H1 (cell line): Measurements from ENCODE around the gene KBTBD2. TPM values are rescaled to one million over a fixed set of nuclear protein-coding genes. Genes with fewer than 3 reads are reported as not detected.

Source experiments
- CTCF ChIA-PET: fragments of 300-600 bp; sonication (Branson Sonifier 250); formaldehyde crosslinking; loops from one replicate; lab custom pipeline; 2021; ENCODE audit not compliant: partially characterized antibody; lab: Charles Lee
- POLR2A ChIA-PET: fragments of 300-600 bp; sonication (Branson Sonifier 250); formaldehyde crosslinking; loops from one replicate; lab custom pipeline; 2021; ENCODE audit warnings: inconsistent platforms; ENCODE audit not compliant: partially characterized antibody; lab: Charles Lee
- DNase-seq, 2 experiments: peaks; one replicate each; pipeline versions ENCODE4 v3.0.0 to v3.0.0-alpha.2; 2010 to 2022; ENCODE audit warnings: low spot score in 2 of 2, low read depth in 1 of 2, mixed read lengths in 1 of 2
- FAIRE-seq: peaks from 2 replicates; lab custom pipeline; 2011; peaks lifted over from hg19 to GRCh38; lab: Jason Lieb, UNC
- H2AFZ ChIP-seq: 2 replicates; pipeline ENCODE4 v1.8.1; 2012; ENCODE audit warnings: low read length, inconsistent platforms
- H2AK5ac ChIP-seq: 2 replicates; pipeline ENCODE4 v1.6.1; 2013; ENCODE audit warnings: low read depth, low read length
- H2BK120ac ChIP-seq: replicated peaks from 2 replicates; pipeline ENCODE3; 2013; ENCODE audit warnings: low read depth, low read length, inconsistent platforms
- H2BK12ac ChIP-seq: 2 replicates; pipeline ENCODE4 v1.6.1; 2013; ENCODE audit warnings: low read depth, low read length
- H2BK15ac ChIP-seq: 2 replicates; pipeline ENCODE4 v1.6.1; 2013; ENCODE audit warnings: low read length
- H2BK20ac ChIP-seq: 2 replicates; pipeline ENCODE4 v1.6.1; 2013; ENCODE audit warnings: low read length
- H2BK5ac ChIP-seq: 2 replicates; pipeline ENCODE4 v1.6.1; 2013; ENCODE audit warnings: low read depth, low read length
- H3K14ac ChIP-seq: 2 replicates; pipeline ENCODE4 v1.6.1; 2013; ENCODE audit warnings: inconsistent platforms; ENCODE audit not compliant: insufficient read length
- H3K18ac ChIP-seq: 2 replicates; pipeline ENCODE4 v1.6.1; 2013; ENCODE audit warnings: low read length; ENCODE audit errors: extremely low read depth
- H3K23ac ChIP-seq: 2 replicates; pipeline ENCODE4 v1.6.1; 2013; ENCODE audit warnings: inconsistent platforms; ENCODE audit not compliant: insufficient read length
- H3K23me2 ChIP-seq: 2 replicates; pipeline ENCODE4 v1.6.1; 2013; ENCODE audit warnings: low read depth, low read length
- H3K27ac ChIP-seq: 2 replicates; pipeline ENCODE4 v1.6.1; 2011; ENCODE audit warnings: low read depth, low read length, inconsistent platforms
- H3K27me3 ChIP-seq, 4 experiments: replicated peaks in 1 of 4; 1 replicate in 1 of 4; 2 replicates in 3 of 4; pipeline versions ENCODE4 v1.6.1 to v1.8.1; 2011 to 2013; ENCODE audit warnings: low read length in 3 of 4, mild to moderate bottlenecking in 3 of 4, inconsistent platforms in 2 of 4, mixed read lengths in 2 of 4, moderate library complexity in 1 of 4; ENCODE audit not compliant: control insufficient read depth in 3 of 4, insufficient read depth in 3 of 4; ENCODE audit errors: extremely low read depth in 1 of 4
- H3K36me3 ChIP-seq, 4 experiments: 2 replicates each; pipeline versions ENCODE4 v1.6.1 to v1.8.1; 2011 to 2013; ENCODE audit warnings: mild to moderate bottlenecking in 4 of 4, low read length in 3 of 4, moderate library complexity in 2 of 4, control low read depth in 1 of 4, inconsistent platforms in 1 of 4; ENCODE audit not compliant: insufficient read depth in 4 of 4, control insufficient read depth in 2 of 4
- H3K4ac ChIP-seq: replicated peaks from 2 replicates; pipeline ENCODE3; 2013; ENCODE audit warnings: low read length, low read depth, mixed read lengths, inconsistent platforms; ENCODE audit not compliant: insufficient read length
- H3K4me1 ChIP-seq, 4 experiments: replicated peaks in 1 of 4; 1 replicate in 1 of 4; 2 replicates in 3 of 4; pipeline versions ENCODE4 v1.6.1 to v1.8.1; 2011 to 2013; ENCODE audit warnings: low read length in 3 of 4, inconsistent platforms in 2 of 4, mixed read lengths in 1 of 4; ENCODE audit not compliant: insufficient read depth in 4 of 4, control insufficient read depth in 3 of 4
- H3K4me2 ChIP-seq, 2 experiments: 2 replicates each; pipeline versions ENCODE4 v1.6.1 to v1.8.1; 2011 to 2013; ENCODE audit warnings: low read depth in 2 of 2, low read length in 2 of 2, control low read depth in 1 of 2, inconsistent platforms in 1 of 2, mild to moderate bottlenecking in 1 of 2; ENCODE audit not compliant: insufficient read depth in 1 of 2
- H3K4me3 ChIP-seq, 4 experiments: fragments of 200-600, 300-600 bp in 1 of 4; sonication (generic), shearing (Covaris generic), sonication (Bioruptor Twin) in 1 of 4; 2 replicates each; pipeline versions ENCODE4 v1.5.1 to v1.8.1; 2011 to 2016; ENCODE audit warnings: low read length in 4 of 4, low read depth in 3 of 4, control low read depth in 2 of 4, inconsistent platforms in 2 of 4, mild to moderate bottlenecking in 2 of 4, mixed read lengths in 1 of 4, moderate library complexity in 1 of 4; ENCODE audit not compliant: insufficient read depth in 2 of 4; ENCODE audit errors: extremely low read depth in 1 of 4
- H3K56ac ChIP-seq: replicated peaks from 2 replicates; pipeline ENCODE3; 2013; ENCODE audit warnings: low read depth, mild to moderate bottlenecking, mixed read lengths, low read length, inconsistent platforms; ENCODE audit not compliant: insufficient read length
- H3K79me1 ChIP-seq: 2 replicates; pipeline ENCODE4 v1.6.1; 2013; ENCODE audit warnings: low read depth, low read length, control low read depth
- H3K79me2 ChIP-seq, 2 experiments: 2 replicates each; pipeline versions ENCODE4 v1.6.1 to v1.8.1; 2012 to 2013; ENCODE audit warnings: low read length in 2 of 2, mild to moderate bottlenecking in 2 of 2, inconsistent platforms in 1 of 2; ENCODE audit not compliant: insufficient read depth in 2 of 2, control insufficient read depth in 1 of 2
- H3K9ac ChIP-seq, 4 experiments: replicated peaks in 1 of 4; 1 replicate in 1 of 4; 2 replicates in 3 of 4; pipeline versions ENCODE4 v1.6.1 to v1.8.1; 2011 to 2013; ENCODE audit warnings: low read depth in 3 of 4, low read length in 3 of 4, control low read depth in 2 of 4, mild to moderate bottlenecking in 2 of 4, moderate library complexity in 2 of 4, inconsistent platforms in 1 of 4; ENCODE audit errors: extremely low read depth in 1 of 4
- H3K9me3 ChIP-seq, 2 experiments: 2 replicates each; pipeline versions ENCODE4 v1.6.1 to v1.8.1; 2012 to 2013; ENCODE audit warnings: mild to moderate bottlenecking in 2 of 2, moderate library complexity in 2 of 2, control low read depth in 1 of 2, inconsistent platforms in 1 of 2, low read depth in 1 of 2, low read length in 1 of 2, mixed read lengths in 1 of 2; ENCODE audit not compliant: insufficient read depth in 2 of 2
- H4K20me1 ChIP-seq, 2 experiments: replicated peaks in 1 of 2; 2 replicates each; pipeline versions ENCODE3 to v1.8.1; 2011 to 2013; ENCODE audit warnings: inconsistent platforms in 2 of 2, low read length in 2 of 2, mild to moderate bottlenecking in 1 of 2; ENCODE audit not compliant: insufficient read depth in 2 of 2, control insufficient read depth in 1 of 2
- H4K5ac ChIP-seq: 2 replicates; pipeline ENCODE4 v1.6.1; 2013; ENCODE audit warnings: low read length, low read depth, mixed read lengths, inconsistent platforms; ENCODE audit not compliant: insufficient read length
- H4K8ac ChIP-seq: 2 replicates; pipeline ENCODE4 v1.8.0; 2013; ENCODE audit warnings: mild to moderate bottlenecking, moderate library complexity, low read length, inconsistent platforms; ENCODE audit not compliant: insufficient read depth; ENCODE audit errors: extremely low read depth
- H4K91ac ChIP-seq: replicated peaks from 2 replicates; pipeline ENCODE3; 2013; ENCODE audit warnings: low read length, mixed read lengths, inconsistent platforms; ENCODE audit not compliant: insufficient read length
- ATF2 ChIP-seq: IDR thresholded peaks from 2 replicates; pipeline ENCODE4 v1.6.1; 2012; ENCODE audit warnings: low read length, inconsistent platforms
- BRCA1 ChIP-seq: IDR thresholded peaks from 2 replicates; pipeline ENCODE4 v1.6.1; 2012; ENCODE audit warnings: low read depth, low read length, improper control_type of control experiment
- CEBPB ChIP-seq: IDR thresholded peaks from 2 replicates; pipeline ENCODE4 v1.6.1; 2012; ENCODE audit warnings: low read depth, low read length
- CREB1 ChIP-seq: IDR thresholded peaks from 2 replicates; pipeline ENCODE4 v1.6.1; 2012; ENCODE audit warnings: inconsistent platforms
- GABPA ChIP-seq: IDR thresholded peaks from 2 replicates; pipeline ENCODE4 v1.6.1; 2011; ENCODE audit warnings: mild to moderate bottlenecking, low read length, moderate library complexity, borderline replicate concordance; ENCODE audit not compliant: insufficient read depth
- JUND ChIP-seq: IDR thresholded peaks from 2 replicates; pipeline ENCODE4 v1.6.1; 2011; ENCODE audit warnings: mild to moderate bottlenecking, improper control_type of control experiment, low read length
- KDM5A ChIP-seq: fragments of 200-600 bp; IDR thresholded peaks from 2 replicates; pipeline ENCODE4 v1.7.1; 2012; ENCODE audit warnings: mild to moderate bottlenecking, low read length, inconsistent platforms, mixed read lengths
- POLR2A ChIP-seq, 2 experiments: IDR thresholded peaks; 1 replicate in 1 of 2; 2 replicates in 1 of 2; pipeline ENCODE4 v1.6.1; 2011; ENCODE audit warnings: low read depth in 2 of 2, low read length in 2 of 2, mild to moderate bottlenecking in 2 of 2; ENCODE audit errors: control extremely low read depth in 1 of 2
- POU5F1 ChIP-seq: IDR thresholded peaks from 2 replicates; pipeline ENCODE4 v1.6.1; 2011; ENCODE audit warnings: low read depth, mild to moderate bottlenecking, low read length, moderate library complexity
- SAP30 ChIP-seq: fragments of 300-600 bp; sonication (generic); IDR thresholded peaks from 2 replicates; pipeline ENCODE4 v1.7.1; 2012; ENCODE audit warnings: low read length, moderate library complexity, mild to moderate bottlenecking, inconsistent platforms; ENCODE audit not compliant: insufficient read depth, insufficient replicate concordance
- SP2 ChIP-seq: IDR thresholded peaks from 2 replicates; pipeline ENCODE4 v1.6.1; 2012; ENCODE audit warnings: mild to moderate bottlenecking, low read length, inconsistent platforms
- TAF1 ChIP-seq: IDR thresholded peaks from 2 replicates; pipeline ENCODE4 v1.6.1; 2011; ENCODE audit warnings: mild to moderate bottlenecking, low read depth, low read length
- TBP ChIP-seq: IDR thresholded peaks from 2 replicates; pipeline ENCODE4 v1.6.1; 2011; ENCODE audit warnings: low read depth, low read length, improper control_type of control experiment
- YY1 ChIP-seq: IDR thresholded peaks from 2 replicates; pipeline ENCODE4 v1.6.1; 2011; ENCODE audit warnings: low read depth, mild to moderate bottlenecking, low read length
- WGBS, 2 experiments: shearing (Covaris generic) in 1 of 2; methylation state at CpG; one replicate each; pipeline versions ENCODE4 v1.1.6 to v1.1.7; 2013 to 2015; ENCODE audit warnings: low lambda C conversion rate in 2 of 2, mixed read lengths in 2 of 2, inconsistent platforms in 1 of 2, low coverage in 1 of 2, missing lambda C conversion rate in 1 of 2; ENCODE audit not compliant: insufficient replicate concordance in 2 of 2, insufficient coverage in 1 of 2, insufficient read length in 1 of 2; ENCODE audit errors: extremely low coverage in 1 of 2, missing lambda C conversion rate in 1 of 2; 5-methylcytosine and 5-hydroxymethylcytosine counted together
- polyA plus RNA-seq, 7 experiments: library from polyadenylated mRNA; depleted of rRNA in 3 of 7; stranded (reverse) in 5 of 7; unstranded in 2 of 7; fragments of >200 nt in 5 of 7; fragments of 200-250 nt in 2 of 7; gene quantifications; 1 replicate in 5 of 7; 2 replicates in 1 of 7; 4 replicates in 1 of 7; pipeline versions ENCODE4 v1.2.1 to v1.2.3, GENCODE V29; 2011 to 2013; ENCODE audit warnings: missing spikeins in 2 of 7, mixed read lengths in 2 of 7
- total RNA-seq: library from RNA; stranded (reverse); fragmentation: NEBNext Ultra II Directional; extraction: Animal tissue kit (Norgen Biotek cat#: 25700); gene quantifications from 2 replicates; pipeline ENCODE4 v1.2.1, GENCODE V29; 2021

Gene KBTBD2
- total and polyA plus RNA-seq, 2 of the 8 experiments (the other 6 are each of a cell fraction or from before 2014, with no cell fraction given) = 13.1 to 25.7 TPM

GRCh38 chr7:32888505-32888904, 3.1 kb downstream of the KBTBD2 start:
- no peak overlapping the region for H2BK12ac ChIP-seq
- H3K27me3 ChIP-seq = no peaks in the 10 kb centered on the region
- no peak overlapping the region for H2AK5ac ChIP-seq
- no peak overlapping the region for H2BK20ac ChIP-seq
- WGBS, 2 experiments = 95% methylated on average over 6 of the region's 6 CpGs; no CpG with 5 or more reads in 1 of the 2 experiments
- peaks cover 12 to 71% of the 10 kb centered on the region in 2 experiments; a peak in 3 of 4 replicates for H3K79me2 ChIP-seq
- H3K56ac ChIP-seq = no peak overlapping the region
- H3K4ac ChIP-seq = no peak overlapping the region
- H3K4me1 ChIP-seq = peaks cover 3 to 13% (median 6%) of the 10 kb centered on the region in 4 experiments; a peak in 6 of 7 replicates
- no peak overlapping the region for H2AFZ ChIP-seq
- H2BK120ac ChIP-seq = no peak overlapping the region
- H3K23ac ChIP-seq = no peak overlapping the region
- no peaks in the 10 kb centered on the region for H3K36me3 ChIP-seq
- H4K91ac ChIP-seq = no peak overlapping the region
- H3K4me3 ChIP-seq = no peak overlapping the region
- no peak overlapping the region for H3K18ac ChIP-seq
- no peak overlapping the region for H4K8ac ChIP-seq
- no peak overlapping the region for H2BK5ac ChIP-seq
- CTCF ChIA-PET = interaction anchor here (2.1 kb wide), 1 partner anchor 25 kb away, joined by 4 read pairs; no protein-coding TSS in a partner anchor
- H3K9ac ChIP-seq = no peak overlapping the region
- H3K27ac ChIP-seq = no peak overlapping the region
- no peak overlapping the region for H2BK15ac ChIP-seq
- no peaks in the 10 kb centered on the region for H3K9me3 ChIP-seq
- POLR2A ChIA-PET = interaction anchor here (0.7 to 1.2 kb wide), 6 partner anchors 10 to 174 kb away, joined by 3 to 4 read pairs (median 3); no protein-coding TSS in a partner anchor
- peaks cover 5% of the 10 kb centered on the region for H3K23me2 ChIP-seq
- no peaks in the 10 kb centered on the region for H3K79me1 ChIP-seq
- no peak overlapping the region for H3K4me2 ChIP-seq
- no peak for FAIRE-seq
- no peak overlapping the region for H3K14ac ChIP-seq
- no peak overlapping the region for H4K5ac ChIP-seq
- H4K20me1 ChIP-seq = peaks cover 4% of the 10 kb centered on the region in 2 experiments
- no peak for TF ChIP-seq SP2
- no peak for TF ChIP-seq CREB1
- no peak for TF ChIP-seq POLR2A (IDR thresholded peaks at IDR 0.05; ENCODE audit: control extremely low read depth in 1 of 2, low read depth in 2 of 2, low read length in 2 of 2)
- no peak for TF ChIP-seq ATF2
- TF ChIP-seq JUND = no peak
- no peak for TF ChIP-seq BRCA1
- TF ChIP-seq GABPA = no peak
- no peak for TF ChIP-seq YY1
- no peak for TF ChIP-seq KDM5A
- no peak for TF ChIP-seq TBP
- no peak for TF ChIP-seq CEBPB
- no peak for TF ChIP-seq POU5F1
- TF ChIP-seq TAF1 = no peak
- TF ChIP-seq SAP30 = no peak
- TF ChIP-seq, all 59 proteins: peak for 0
- DNase-seq = no peak
